Femur (tissue), 1 donor: Measurements from ENCODE around the gene FAM124B.

Experiments used
- DNase-seq: peaks from one replicate; pipeline ENCODE4 v3.0.0-alpha.2; 2017

FAM124B gene

GRCh38 chr2:224333726-224334482, 68.0 kb downstream of the FAM124B start:
- DNase-seq: no peak

DNA sequence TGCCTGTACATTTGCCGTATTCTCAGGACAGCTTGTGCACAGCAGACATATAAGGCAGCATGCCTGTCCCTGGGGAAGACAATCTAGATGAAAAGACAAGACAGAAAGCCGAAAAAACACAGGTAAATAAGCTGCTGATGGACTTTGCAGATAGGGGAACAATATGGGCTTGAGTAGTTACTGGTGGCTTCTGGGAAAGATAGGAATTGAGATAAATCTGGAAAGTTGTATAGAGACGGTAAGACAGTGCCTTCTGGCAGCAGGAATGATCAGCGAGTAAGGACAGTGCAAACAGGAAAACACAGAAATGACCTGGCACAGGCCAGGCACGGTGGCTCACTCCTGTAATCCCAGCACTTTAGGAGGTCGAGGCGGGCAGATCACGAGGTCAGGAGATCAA, 70.2 kb downstream of the FAM124B start:
- no peak for DNase-seq

DNA sequence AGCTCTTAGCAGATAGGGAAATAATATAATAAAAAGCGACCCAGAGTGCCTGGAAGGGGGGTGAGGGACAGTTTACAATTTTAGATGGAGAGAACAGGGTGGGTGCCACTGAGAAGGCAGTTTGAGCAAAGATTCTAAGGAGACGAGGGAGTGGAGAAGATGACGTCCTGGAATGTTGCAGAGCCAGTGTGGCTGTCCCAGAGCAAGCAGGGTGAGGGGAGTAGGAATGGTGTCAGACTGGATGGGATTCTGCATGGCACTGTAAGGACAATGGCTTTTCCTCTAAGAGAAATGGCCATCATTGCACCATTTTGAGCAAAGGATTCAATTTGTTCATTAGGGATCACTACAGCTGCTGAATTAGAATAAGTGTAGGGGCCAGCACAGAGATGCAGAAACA, 73.1 kb downstream of the FAM124B start:
- DNase-seq: no peak
